SK-N-MC (cell line): Measurements from ENCODE around the gene STX10.

Experiments
- EZH2 ChIP-seq: fragments of 200-600 bp; sonication (generic); IDR thresholded peaks from one replicate; pipeline ENCODE4 v1.6.1; 2017; ENCODE audit warnings: antibody characterized with exemption
- FOXP2 ChIP-seq: optimal IDR thresholded peaks from 2 replicates; pipeline ENCODE3; 2011; ENCODE audit warnings: mild to moderate bottlenecking, moderate library complexity; ENCODE audit not compliant: insufficient read depth; ENCODE audit errors: extremely low read length, control extremely low read depth
- POLR2AphosphoS5 ChIP-seq: IDR thresholded peaks from 2 replicates; pipeline ENCODE4 v1.6.1; 2012; ENCODE audit warnings: mild to moderate bottlenecking, low read depth, low read length, borderline replicate concordance

GRCh38 chr19:13095393-13095784 is 54.8 kb downstream of the STX10 start:
- no peak for TF ChIP-seq POLR2AphosphoS5
- TF ChIP-seq EZH2: no peak
- TF ChIP-seq FOXP2: no peak
